Liver (tissue), 9 donors: ENCODE data around the gene NXPH4. TPM values are rescaled to one million over a fixed set of nuclear protein-coding genes. Genes with fewer than 3 reads are reported as not detected.

Experiments used
- DNase-seq: peaks from one replicate; pipeline ENCODE4 v3.0.0-alpha.2; 2017; ENCODE audit warnings: low spot score
- H3K27ac ChIP-seq, 2 donors: one replicate each; pipeline ENCODE4 v1.7.0; 2013; ENCODE audit warnings: inconsistent platforms in 2 of 2, low read length in 2 of 2, control low read depth in 1 of 2, low read depth in 1 of 2, mild to moderate bottlenecking in 1 of 2
- H3K27me3 ChIP-seq, 4 donors: one replicate each; pipeline versions ENCODE4 v1.6.1 to v1.7.0; 2013; ENCODE audit warnings: low read length in 3 of 4, inconsistent platforms in 1 of 4, mild to moderate bottlenecking in 1 of 4, moderate library complexity in 1 of 4; ENCODE audit not compliant: control insufficient read depth in 4 of 4, insufficient read depth in 4 of 4
- H3K36me3 ChIP-seq, 4 donors: one replicate each; pipeline versions ENCODE4 v1.6.1 to v1.7.0; 2013; ENCODE audit warnings: low read length in 3 of 4, mild to moderate bottlenecking in 3 of 4, low read depth in 1 of 4, moderate library complexity in 1 of 4; ENCODE audit not compliant: control insufficient read depth in 4 of 4, insufficient read depth in 3 of 4
- H3K4me1 ChIP-seq, 4 donors: one replicate each; pipeline versions ENCODE4 v1.6.1 to v1.7.0; 2013; ENCODE audit warnings: low read length in 3 of 4, mild to moderate bottlenecking in 3 of 4, moderate library complexity in 1 of 4; ENCODE audit not compliant: control insufficient read depth in 4 of 4, insufficient read depth in 4 of 4
- H3K4me3 ChIP-seq, 3 donors: one replicate each; pipeline versions ENCODE4 v1.6.1 to v1.7.0; 2013; ENCODE audit warnings: low read length in 3 of 3, control low read depth in 1 of 3, low read depth in 1 of 3, mild to moderate bottlenecking in 1 of 3
- H3K9ac ChIP-seq, 2 donors: one replicate each; pipeline ENCODE4 v1.7.0; 2013; ENCODE audit warnings: low read length in 2 of 2, mild to moderate bottlenecking in 2 of 2, moderate library complexity in 2 of 2, control low read depth in 1 of 2, low read depth in 1 of 2
- H3K9me3 ChIP-seq, 4 donors: one replicate each; pipeline versions ENCODE4 v1.6.1 to v1.7.0; 2013; ENCODE audit warnings: low read length in 3 of 4; ENCODE audit not compliant: control insufficient read depth in 4 of 4
- EGR1 ChIP-seq, 2 donors: IDR thresholded peaks; 2 replicates each; pipeline ENCODE4 v1.6.1; 2016 to 2018; ENCODE audit warnings: antibody characterized with exemption in 2 of 2, low read depth in 2 of 2
- FOXA1 ChIP-seq: IDR thresholded peaks from 2 replicates; pipeline ENCODE4 v1.6.1; 2016; ENCODE audit warnings: antibody characterized with exemption
- FOXA2 ChIP-seq: IDR thresholded peaks from 2 replicates; pipeline ENCODE4 v1.6.1; 2016; ENCODE audit warnings: antibody characterized with exemption
- GABPA ChIP-seq, 2 donors: IDR thresholded peaks in 1 of 2; conservative IDR thresholded peaks in 1 of 2; 2 replicates each; pipeline ENCODE4 v1.6.1; 2016; ENCODE audit warnings: antibody characterized with exemption in 2 of 2, mild to moderate bottlenecking in 1 of 2, moderate library complexity in 1 of 2
- HNF4A ChIP-seq, 2 donors: conservative IDR thresholded peaks; 2 replicates each; pipeline ENCODE4 v1.6.1; 2016; ENCODE audit warnings: antibody characterized with exemption in 2 of 2, mild to moderate bottlenecking in 2 of 2
- HNF4G ChIP-seq: IDR thresholded peaks from 2 replicates; pipeline ENCODE4 v1.6.1; 2016; ENCODE audit warnings: antibody characterized with exemption
- MAX ChIP-seq: IDR thresholded peaks from 2 replicates; pipeline ENCODE4 v1.6.1; 2016; ENCODE audit warnings: antibody characterized with exemption
- NR2F2 ChIP-seq: IDR thresholded peaks from 2 replicates; pipeline ENCODE4 v1.6.1; 2016; ENCODE audit warnings: antibody characterized with exemption
- RAD21 ChIP-seq, 2 donors: IDR thresholded peaks; 2 replicates each; pipeline ENCODE4 v1.6.1; 2016; ENCODE audit warnings: antibody characterized with exemption in 2 of 2, mild to moderate bottlenecking in 2 of 2
- REST ChIP-seq: IDR thresholded peaks from 2 replicates; pipeline ENCODE4 v1.6.1; 2016; ENCODE audit warnings: antibody characterized with exemption, mild to moderate bottlenecking
- RXRA ChIP-seq, 2 donors: IDR thresholded peaks; 2 replicates each; pipeline ENCODE4 v1.6.1; 2017 to 2018; ENCODE audit warnings: antibody characterized with exemption in 2 of 2, mild to moderate bottlenecking in 1 of 2
- SP1 ChIP-seq: IDR thresholded peaks from 2 replicates; pipeline ENCODE4 v1.6.1; 2018; ENCODE audit warnings: antibody characterized with exemption, mild to moderate bottlenecking
- TAF1 ChIP-seq: conservative IDR thresholded peaks from 2 replicates; pipeline ENCODE4 v1.6.1; 2016; ENCODE audit warnings: antibody characterized with exemption, mild to moderate bottlenecking
- YY1 ChIP-seq: IDR thresholded peaks from 2 replicates; pipeline ENCODE4 v1.6.1; 2016; ENCODE audit warnings: antibody characterized with exemption, mild to moderate bottlenecking
- ZBTB33 ChIP-seq: IDR thresholded peaks from 2 replicates; pipeline ENCODE4 v1.6.1; 2016; ENCODE audit warnings: antibody characterized with exemption
- WGBS: extraction: QIAGEN DNeasy Blood & Tissue Kit; methylation state at CpG from one replicate; pipeline ENCODE4 v1.1.7; 2013; 5-methylcytosine and 5-hydroxymethylcytosine counted together
- polyA plus RNA-seq, 2 donors: library from polyadenylated mRNA; stranded (reverse) in 1 of 2; unstranded in 1 of 2; fragments of 200-250 nt in 1 of 2; fragments of >200 nt in 1 of 2; fragmentation: Nextera tagmentation in 1 of 2; extraction: Ambion mirVana in 1 of 2; gene quantifications; one replicate each; pipeline versions ENCODE4 v1.2.1 to v1.2.3, GENCODE V29; 2013 to 2015
- total RNA-seq, 2 donors: library from RNA; depleted of rRNA; stranded (reverse); fragments of >200 nt; gene quantifications; one replicate each; pipeline ENCODE4 v1.2.3, GENCODE V29; 2014
- TF ChIP-seq, protein P1 (sequence below): fragments of 150-350 bp; IDR thresholded peaks from 2 replicates; pipeline ENCODE4 v1.5.1; 2017; ENCODE audit warnings: improper control_type of control experiment, low read depth, low read length; ENCODE audit not compliant: missing input control
- TF ChIP-seq, protein P2 (sequence below): IDR thresholded peaks from 2 replicates; pipeline ENCODE4 v1.6.1; 2016; ENCODE audit warnings: antibody characterized with exemption
- donor health status: healthy.
- donor health status: healthy.
- donor health status: healthy.
- donor health status: healthy.
- donor health status: healthy.

The NXPH4 gene
- total and polyA plus RNA-seq, 4 donors = 0.15 TPM; not detected in 3

GRCh38 chr12:57204454-57204853, 12.1 kb upstream of the NXPH4 start:
- Histone ChIP-seq H3K4me1 (no peaks in the 10 kb centered on the region), H3K27ac (no peak overlapping the region), H3K4me3 (no peak overlapping the region), H3K36me3 (peaks cover 42 to 94% (median 63%) of the 10 kb centered on the region in 4 donors), H3K9me3 (no peaks in the 10 kb centered on the region), H3K27me3 (no peaks in the 10 kb centered on the region), H3K9ac (no peak overlapping the region)
- TF ChIP-seq, protein P1, sequence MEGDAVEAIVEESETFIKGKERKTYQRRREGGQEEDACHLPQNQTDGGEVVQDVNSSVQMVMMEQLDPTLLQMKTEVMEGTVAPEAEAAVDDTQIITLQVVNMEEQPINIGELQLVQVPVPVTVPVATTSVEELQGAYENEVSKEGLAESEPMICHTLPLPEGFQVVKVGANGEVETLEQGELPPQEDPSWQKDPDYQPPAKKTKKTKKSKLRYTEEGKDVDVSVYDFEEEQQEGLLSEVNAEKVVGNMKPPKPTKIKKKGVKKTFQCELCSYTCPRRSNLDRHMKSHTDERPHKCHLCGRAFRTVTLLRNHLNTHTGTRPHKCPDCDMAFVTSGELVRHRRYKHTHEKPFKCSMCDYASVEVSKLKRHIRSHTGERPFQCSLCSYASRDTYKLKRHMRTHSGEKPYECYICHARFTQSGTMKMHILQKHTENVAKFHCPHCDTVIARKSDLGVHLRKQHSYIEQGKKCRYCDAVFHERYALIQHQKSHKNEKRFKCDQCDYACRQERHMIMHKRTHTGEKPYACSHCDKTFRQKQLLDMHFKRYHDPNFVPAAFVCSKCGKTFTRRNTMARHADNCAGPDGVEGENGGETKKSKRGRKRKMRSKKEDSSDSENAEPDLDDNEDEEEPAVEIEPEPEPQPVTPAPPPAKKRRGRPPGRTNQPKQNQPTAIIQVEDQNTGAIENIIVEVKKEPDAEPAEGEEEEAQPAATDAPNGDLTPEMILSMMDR = no peak
- TF ChIP-seq, protein P2, sequence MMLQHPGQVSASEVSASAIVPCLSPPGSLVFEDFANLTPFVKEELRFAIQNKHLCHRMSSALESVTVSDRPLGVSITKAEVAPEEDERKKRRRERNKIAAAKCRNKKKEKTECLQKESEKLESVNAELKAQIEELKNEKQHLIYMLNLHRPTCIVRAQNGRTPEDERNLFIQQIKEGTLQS = no peak
- TF ChIP-seq REST (no peak), TAF1 (no peak), RAD21 (IDR thresholded peaks at IDR 0.05) (no peak), NR2F2 (no peak), EGR1 (IDR thresholded peaks at IDR 0.05; ENCODE audit: low read depth in 2 of 2) (no peak), FOXA2 (no peak), GABPA (IDR thresholded peaks at IDR 0.05 in 1 of 2, conservative IDR thresholded peaks at IDR 0.05 in 1 of 2) (no peak), HNF4G (no peak), MAX (no peak), RXRA (IDR thresholded peaks at IDR 0.05) (no peak), FOXA1 (no peak), SP1 (no peak), ZBTB33 (no peak), HNF4A (conservative IDR thresholded peaks at IDR 0.05) (no peak), YY1 (no peak)
- DNase-seq = no peak
- 89% methylated on average over 19 of the region's 19 CpGs for WGBS

GRCh38 chr12:57205186-57205585, 11.4 kb upstream of the NXPH4 start:
- WGBS = 96% methylated on average over 26 of the region's 26 CpGs

More at GRCh38 chr12:57205186-57205585, 11.4 kb upstream of the NXPH4 start:
- peaks cover 44 to 94% (median 66%) of the 10 kb centered on the region in 4 donors for H3K36me3 ChIP-seq
- no peaks in the 10 kb centered on the region for H3K9me3 ChIP-seq
- H3K27me3 ChIP-seq = no peaks in the 10 kb centered on the region
- no peak for DNase-seq
- TF ChIP-seq SP1 (no peak), TAF1 (no peak), FOXA2 (no peak), RAD21 (IDR thresholded peaks at IDR 0.05) (no peak)
- H3K27ac ChIP-seq = no peak overlapping the region
- H3K4me1 ChIP-seq = no peaks in the 10 kb centered on the region
- no peak overlapping the region for H3K4me3 ChIP-seq
- no peak overlapping the region for H3K9ac ChIP-seq
